ENCODE results near the gene LCA5. TPM values are rescaled to one million over a fixed set of nuclear protein-coding genes. Genes with fewer than 3 reads are reported as not detected.
"Not testable (repeated sequence)": the region's sequence is repeated elsewhere in the genome, so short reads cannot be mapped to it uniquely, and the experiment has no call there.

LCA5 gene
- total RNA-seq, 1 donor, result 5.2 TPM

- no peak for TF ChIP-seq CTCF (IDR thresholded peaks at IDR 0.05; ENCODE audit: insufficient read depth, low read depth, low read length)
- no peak overlapping the region for H3K4me3 ChIP-seq (ENCODE audit: low read depth, low read length)
- DNase-seq (ENCODE audit: low read depth), result no peak
These were observed 81.8 kb downstream of the LCA5 start for GRCh38 chr6:79455446-79455845.

GRCh38 chr6:79453558-79454042, 83.6 kb downstream of the LCA5 start:
- no peak overlapping the region for H3K4me3 ChIP-seq (ENCODE audit: low read depth, low read length)
- DNase-seq (ENCODE audit: low read depth), result peak; percentile 51
- TF ChIP-seq CTCF (IDR thresholded peaks at IDR 0.05; ENCODE audit: insufficient read depth, low read depth, low read length), result no peak

- DNase-seq (ENCODE audit: low read depth), result no peak
- no peak for TF ChIP-seq CTCF (IDR thresholded peaks at IDR 0.05; ENCODE audit: insufficient read depth, low read depth, low read length)
- H3K4me3 ChIP-seq (ENCODE audit: low read depth, low read length), result no peak overlapping the region
These were observed 86.2 kb downstream of the LCA5 start for GRCh38 chr6:79450984-79451383.

- no peak for DNase-seq (ENCODE audit: low read depth)
- TF ChIP-seq CTCF (IDR thresholded peaks at IDR 0.05; ENCODE audit: insufficient read depth, low read depth, low read length), result no peak
- no peak overlapping the region for H3K4me3 ChIP-seq (ENCODE audit: low read depth, low read length)
These were observed 91.2 kb downstream of the LCA5 start for GRCh38 chr6:79446006-79446405.

- not testable (repeated sequence) for DNase-seq (ENCODE audit: low read depth); H3K4me3 ChIP-seq (ENCODE audit: low read depth, low read length)
These were observed 93.4 kb downstream of the LCA5 start for GRCh38 chr6:79443876-79444275.

- no peak overlapping the region for H3K4me3 ChIP-seq (ENCODE audit: low read depth, low read length)
- no peak for TF ChIP-seq CTCF (IDR thresholded peaks at IDR 0.05; ENCODE audit: insufficient read depth, low read depth, low read length)
- DNase-seq (ENCODE audit: low read depth), result no peak
These were observed 96.0 kb downstream of the LCA5 start for GRCh38 chr6:79441192-79441591.

DNA sequence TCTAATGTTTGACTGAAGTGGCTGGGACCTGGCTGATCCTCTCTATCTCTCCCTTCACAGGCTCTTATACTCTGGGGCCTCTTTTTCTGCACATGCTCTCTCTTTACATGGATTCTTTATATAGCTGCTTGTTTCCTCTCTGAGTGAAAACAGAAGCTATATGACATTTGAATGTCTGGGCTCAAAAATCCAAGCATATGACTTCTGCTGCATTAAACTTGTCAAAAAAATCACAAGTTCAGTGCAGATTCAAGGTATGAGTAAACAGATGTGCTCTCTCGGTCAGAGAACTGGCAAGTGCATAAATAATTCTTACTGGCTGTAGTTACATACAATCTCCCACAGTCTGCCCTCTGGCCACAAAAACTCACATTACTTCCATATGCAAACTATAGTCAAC, 96.6 kb downstream of the LCA5 start:
- no peak for TF ChIP-seq CTCF (IDR thresholded peaks at IDR 0.05; ENCODE audit: insufficient read depth, low read depth, low read length)
- no peak overlapping the region for H3K4me3 ChIP-seq (ENCODE audit: low read depth, low read length)
- peak; percentile 15 for DNase-seq (ENCODE audit: low read depth)

Data from fibroblast of villous mesenchyme (primary cell).